Measurements from ENCODE around the gene DLX3.

The DLX3 gene

DNA sequence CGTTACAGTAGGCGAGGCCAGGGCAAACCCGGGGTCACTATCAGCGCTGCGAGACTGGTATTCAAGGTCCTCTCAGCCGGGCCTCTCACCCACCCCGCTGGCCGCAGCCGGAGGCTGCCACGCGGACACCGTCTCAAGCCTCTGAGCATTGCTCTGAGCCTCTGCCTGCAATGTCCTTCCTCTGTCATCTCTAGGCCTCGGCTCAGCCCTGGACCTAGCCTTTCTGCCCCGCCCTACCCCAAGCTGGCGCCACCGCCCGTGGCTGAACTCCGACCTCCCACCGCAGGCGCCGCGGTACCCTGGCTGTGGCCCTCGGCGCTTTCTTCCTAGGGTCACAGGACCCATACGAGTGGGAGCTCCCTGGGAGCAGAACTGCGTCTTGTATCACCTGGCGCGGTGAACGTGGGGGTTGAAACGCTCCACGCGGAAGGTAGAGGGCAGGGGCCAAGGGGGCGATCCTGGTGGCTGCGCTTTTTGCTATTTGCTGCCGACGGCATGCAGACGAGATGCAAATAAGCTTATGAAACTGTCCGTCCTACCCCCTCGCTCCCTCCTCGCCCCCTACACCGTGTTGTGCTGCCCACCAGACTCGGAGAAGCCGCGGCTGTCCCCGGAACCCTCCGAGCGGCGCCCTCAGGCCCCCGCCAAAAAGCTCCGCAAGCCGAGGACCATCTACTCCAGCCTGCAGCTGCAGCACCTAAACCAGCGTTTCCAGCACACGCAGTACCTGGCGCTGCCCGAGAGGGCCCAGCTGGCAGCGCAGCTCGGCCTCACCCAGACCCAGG is 22.3 kb downstream of the DLX3 start:
- no peak for DNase-seq
- Histone ChIP-seq H3K36me3 (replicated peaks) (no peaks in the 10 kb centered on the region), H3K27me3 (replicated peaks) (peaks cover 93% of the 10 kb centered on the region), H3K27ac (no peak overlapping the region), H3K4me3 (ENCODE audit: low read depth, low read length) (no peak overlapping the region)
- TF ChIP-seq CTCF (IDR thresholded peaks at IDR 0.05; ENCODE audit: low read depth, low read length, missing control alignments) = no peak
- in situ Hi-C loops (cut with HindIII; ENCODE audit: low pct_ligation_motif_present, low sequenced_read_pairs) = no loop called here

GRCh38 chr17:49971848-49972485 is 23.1 kb downstream of the DLX3 start:
- no peak for DNase-seq
- peaks cover 93% of the 10 kb centered on the region for H3K27me3 ChIP-seq (replicated peaks)
- H3K27ac ChIP-seq = no peak overlapping the region
- in situ Hi-C loops (cut with HindIII; ENCODE audit: low pct_ligation_motif_present, low sequenced_read_pairs) = no loop called here
- no peak overlapping the region for H3K4me3 ChIP-seq (ENCODE audit: low read depth, low read length)
- TF ChIP-seq CTCF (IDR thresholded peaks at IDR 0.05; ENCODE audit: low read depth, low read length, missing control alignments) = no peak
- H3K36me3 ChIP-seq (replicated peaks) = no peaks in the 10 kb centered on the region

- TF ChIP-seq CTCF (IDR thresholded peaks at IDR 0.05; ENCODE audit: low read depth, low read length, missing control alignments) = no peak
- no peak for DNase-seq
- Histone ChIP-seq H3K4me3 (ENCODE audit: low read depth, low read length) (no peak overlapping the region), H3K27ac (no peak overlapping the region), H3K36me3 (replicated peaks) (no peaks in the 10 kb centered on the region), H3K27me3 (replicated peaks) (peaks cover 94% of the 10 kb centered on the region)
- in situ Hi-C loops (cut with HindIII; ENCODE audit: low pct_ligation_motif_present, low sequenced_read_pairs) = no loop called here
These were observed 23.7 kb downstream of the DLX3 start for GRCh38 chr17:49971199-49971847.

- TF ChIP-seq CTCF (IDR thresholded peaks at IDR 0.05; ENCODE audit: low read depth, low read length, missing control alignments) = no peak
- DNase-seq = no peak
- in situ Hi-C loops (cut with HindIII; ENCODE audit: low pct_ligation_motif_present, low sequenced_read_pairs) = no loop called here
These were observed 24.5 kb downstream of the DLX3 start for GRCh38 chr17:49970498-49970897.

DNA sequence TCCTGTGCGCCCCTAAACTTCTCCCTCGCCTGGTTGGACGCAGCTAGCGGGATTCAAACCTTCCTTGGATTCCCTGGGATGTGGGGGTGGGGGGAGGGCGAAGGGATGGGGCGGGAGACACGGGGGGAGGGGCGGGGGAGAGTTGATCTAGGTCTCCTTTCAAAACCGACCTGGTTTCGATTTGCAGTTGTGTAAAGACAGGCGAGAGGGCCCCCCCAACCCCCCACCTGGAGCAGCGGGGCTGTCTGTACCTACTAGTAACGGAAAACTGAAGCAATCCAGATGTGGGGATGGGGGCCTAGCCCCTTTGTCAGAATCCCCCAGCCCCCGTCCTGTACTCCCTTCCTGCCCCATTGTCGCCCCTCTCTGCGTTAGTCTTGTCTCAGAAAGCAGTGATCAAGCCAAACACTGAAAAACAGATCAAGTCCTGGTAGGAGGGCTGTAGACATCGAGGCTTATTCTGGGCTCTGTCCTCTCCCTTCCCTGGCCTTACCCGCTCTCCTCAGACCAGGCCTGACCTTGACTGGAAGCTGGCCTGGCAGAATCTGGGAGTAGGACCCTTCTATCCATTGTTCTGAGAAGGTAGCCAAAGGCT is 25.1 kb downstream of the DLX3 start:
- no peaks in the 10 kb centered on the region for H3K36me3 ChIP-seq (replicated peaks)
- H3K4me3 ChIP-seq (ENCODE audit: low read depth, low read length) = no peak overlapping the region
- peaks cover 96% of the 10 kb centered on the region for H3K27me3 ChIP-seq (replicated peaks)
- no peak overlapping the region for H3K27ac ChIP-seq
- TF ChIP-seq CTCF (IDR thresholded peaks at IDR 0.05; ENCODE audit: low read depth, low read length, missing control alignments) = no peak
- in situ Hi-C loops (cut with HindIII; ENCODE audit: low pct_ligation_motif_present, low sequenced_read_pairs) = no loop called here
- DNase-seq = no peak

More at GRCh38 chr17:49970498-49970897, 24.5 kb downstream of the DLX3 start:
- peaks cover 96% of the 10 kb centered on the region for H3K27me3 ChIP-seq (replicated peaks)
- H3K36me3 ChIP-seq (replicated peaks) = no peaks in the 10 kb centered on the region
- H3K4me3 ChIP-seq (ENCODE audit: low read depth, low read length) = no peak overlapping the region
- no peak overlapping the region for H3K27ac ChIP-seq
